GM08714 (cell line): ENCODE data around the gene ZDHHC3.

ENCODE experiments used
- H3K4me3 ChIP-seq: fragments of 200-500 bp; sonication (Bioruptor generic); 2 replicates; pipeline ENCODE4 v1.5.1; 2014; ENCODE audit warnings: mild to moderate bottlenecking, low read length, inconsistent platforms
- ZNF274 ChIP-seq: IDR thresholded peaks from 2 replicates; pipeline ENCODE4 v1.6.1; 2012; ENCODE audit warnings: mild to moderate bottlenecking, low read depth, low read length

The ZDHHC3 gene

DNA sequence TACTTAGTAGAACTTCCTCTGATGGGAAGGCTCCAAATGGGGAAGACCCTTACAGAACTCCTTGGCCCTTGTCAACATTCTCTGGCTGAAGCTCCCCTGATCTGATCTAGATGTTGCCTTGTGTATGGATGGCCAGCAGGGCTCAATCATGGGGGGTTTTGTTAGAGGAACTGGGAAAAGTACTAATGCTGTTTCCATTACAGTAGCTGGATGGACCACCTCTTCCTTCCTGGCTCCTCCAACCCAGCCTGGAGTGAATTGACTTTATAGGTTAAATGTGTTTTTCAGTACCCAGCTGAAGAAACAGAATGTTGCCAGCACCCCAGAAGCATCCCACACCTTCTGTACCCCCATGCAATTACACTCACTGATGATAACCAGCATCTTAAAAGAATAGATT is 27.4 kb upstream of the ZDHHC3 start:
- no peak for TF ChIP-seq ZNF274
- H3K4me3 ChIP-seq, result no peak overlapping the region

DNA sequence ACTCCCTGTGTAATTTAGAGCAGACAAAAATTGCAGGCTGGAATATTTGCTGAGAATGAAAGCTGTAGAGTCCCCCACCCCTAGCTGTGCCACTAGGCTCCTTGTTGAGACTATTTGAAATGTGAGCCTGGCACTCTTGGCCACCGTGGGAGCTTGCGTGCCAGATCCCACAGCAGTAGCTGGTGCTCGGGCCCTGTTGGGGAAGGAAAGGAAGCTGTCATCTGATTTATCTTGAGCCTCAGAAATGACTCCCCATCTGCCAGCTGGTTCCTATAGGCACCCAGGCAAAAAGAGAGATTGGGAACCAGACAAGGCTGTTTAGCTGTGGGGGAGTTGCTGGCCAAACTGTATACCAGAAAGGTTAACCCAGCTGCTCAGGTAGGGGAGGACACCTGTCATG is 26.7 kb upstream of the ZDHHC3 start:
- no peak for TF ChIP-seq ZNF274
- no peak overlapping the region for H3K4me3 ChIP-seq

DNA sequence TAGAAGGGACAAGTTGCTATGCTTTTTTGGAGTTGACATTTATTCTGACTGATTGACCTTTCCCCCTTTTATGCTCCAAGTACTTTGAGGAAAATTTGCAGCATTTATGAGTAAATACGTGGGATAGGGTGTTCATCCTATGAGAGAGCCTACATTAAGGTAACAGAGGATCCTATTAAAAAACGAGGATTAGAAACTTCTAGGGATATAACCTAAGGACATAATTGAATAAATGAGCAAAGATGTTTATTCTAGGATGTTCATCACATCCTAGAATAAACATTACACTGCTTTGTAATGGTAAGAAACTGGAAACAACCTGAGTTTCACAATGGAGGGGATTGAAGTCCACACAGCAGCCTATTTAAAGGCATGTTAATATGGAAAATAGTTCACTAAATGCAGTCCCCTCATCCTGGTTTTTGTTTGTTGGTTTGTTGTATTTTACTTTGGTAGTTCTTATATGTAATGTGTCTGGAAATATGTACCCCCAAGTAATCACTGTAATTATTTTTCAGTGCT is 26.2 kb upstream of the ZDHHC3 start:
- no peak overlapping the region for H3K4me3 ChIP-seq
- no peak for TF ChIP-seq ZNF274

DNA sequence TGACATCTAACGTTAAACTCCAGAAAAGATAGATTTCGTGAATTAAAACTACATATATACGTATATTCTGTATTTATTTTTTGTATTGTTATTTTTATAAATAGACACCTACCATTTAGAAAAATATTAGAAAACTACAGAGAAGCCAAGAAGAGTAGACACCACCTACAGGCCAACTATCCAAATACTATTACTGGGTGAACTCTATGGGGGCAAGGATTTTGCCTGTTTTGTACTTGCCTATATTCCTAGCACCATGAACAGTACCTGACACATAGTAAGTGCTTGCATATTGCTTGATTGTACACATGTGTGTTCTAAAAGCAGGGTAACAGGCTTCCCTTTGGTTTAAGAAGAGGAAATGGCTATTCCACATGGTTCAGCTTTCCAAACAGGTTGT is 25.8 kb upstream of the ZDHHC3 start:
- H3K4me3 ChIP-seq, result no peak overlapping the region
- TF ChIP-seq ZNF274, result no peak

DNA sequence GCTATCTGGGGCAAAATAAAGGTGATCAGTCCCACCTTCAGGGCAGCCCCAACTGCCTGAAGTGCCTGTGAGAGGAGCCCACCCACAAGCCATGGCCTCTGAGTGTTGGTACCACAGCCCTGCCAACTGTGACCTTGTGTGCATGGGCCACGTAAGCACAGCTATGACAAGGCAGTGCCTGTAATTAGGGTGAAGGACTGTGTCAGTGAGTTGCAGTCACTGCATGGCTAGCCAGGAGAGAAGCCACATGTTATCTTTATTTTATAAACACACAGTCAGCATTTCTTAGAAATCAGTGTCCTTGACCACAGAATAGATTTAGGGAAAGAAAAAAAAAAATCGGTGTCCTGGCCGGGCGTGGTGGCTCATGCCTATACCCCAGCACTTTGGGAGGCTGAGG is 24.8 kb upstream of the ZDHHC3 start:
- no peak overlapping the region for H3K4me3 ChIP-seq
- TF ChIP-seq ZNF274, result no peak

DNA sequence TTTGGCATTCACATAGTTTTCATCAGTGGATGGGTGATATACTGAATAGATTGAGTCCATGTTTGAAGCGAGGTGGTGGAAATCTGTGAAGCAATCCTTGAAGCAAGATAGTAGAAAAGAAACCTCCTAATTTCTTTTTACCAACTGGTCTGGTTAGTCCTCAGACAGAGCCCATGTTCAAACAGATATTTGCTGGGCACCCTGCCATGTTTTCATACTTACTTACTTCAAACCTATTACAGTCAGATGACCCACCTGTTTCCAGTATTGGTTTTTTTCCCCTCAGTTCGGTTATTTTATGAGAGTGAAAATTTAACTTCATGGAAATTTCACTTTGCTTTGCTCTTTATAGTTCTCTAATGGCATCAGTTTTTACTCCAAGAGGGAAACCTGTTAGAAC is 23.8 kb upstream of the ZDHHC3 start:
- TF ChIP-seq ZNF274, result no peak
- no peak overlapping the region for H3K4me3 ChIP-seq

DNA sequence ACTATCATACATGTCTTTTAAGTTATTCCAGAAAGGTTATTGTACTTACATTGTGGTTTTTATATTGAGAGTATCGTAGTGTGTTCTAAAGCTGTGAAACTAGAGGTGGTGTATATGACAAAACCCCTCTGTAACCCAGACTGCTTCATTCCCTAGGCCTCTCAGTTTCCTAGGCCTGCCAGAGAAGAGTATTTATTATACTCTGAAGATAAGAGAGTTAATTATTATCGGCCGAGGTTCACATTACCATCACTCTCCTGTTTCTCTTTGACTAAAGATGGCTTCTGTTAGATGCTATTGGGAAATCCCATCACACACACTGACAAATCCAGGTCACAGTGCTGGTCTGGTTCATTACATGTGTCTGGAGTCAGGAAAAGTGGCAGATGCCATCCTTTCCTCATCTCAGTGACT is 20.6 kb upstream of the ZDHHC3 start:
- TF ChIP-seq ZNF274, result no peak
- H3K4me3 ChIP-seq, result no peak overlapping the region

DNA sequence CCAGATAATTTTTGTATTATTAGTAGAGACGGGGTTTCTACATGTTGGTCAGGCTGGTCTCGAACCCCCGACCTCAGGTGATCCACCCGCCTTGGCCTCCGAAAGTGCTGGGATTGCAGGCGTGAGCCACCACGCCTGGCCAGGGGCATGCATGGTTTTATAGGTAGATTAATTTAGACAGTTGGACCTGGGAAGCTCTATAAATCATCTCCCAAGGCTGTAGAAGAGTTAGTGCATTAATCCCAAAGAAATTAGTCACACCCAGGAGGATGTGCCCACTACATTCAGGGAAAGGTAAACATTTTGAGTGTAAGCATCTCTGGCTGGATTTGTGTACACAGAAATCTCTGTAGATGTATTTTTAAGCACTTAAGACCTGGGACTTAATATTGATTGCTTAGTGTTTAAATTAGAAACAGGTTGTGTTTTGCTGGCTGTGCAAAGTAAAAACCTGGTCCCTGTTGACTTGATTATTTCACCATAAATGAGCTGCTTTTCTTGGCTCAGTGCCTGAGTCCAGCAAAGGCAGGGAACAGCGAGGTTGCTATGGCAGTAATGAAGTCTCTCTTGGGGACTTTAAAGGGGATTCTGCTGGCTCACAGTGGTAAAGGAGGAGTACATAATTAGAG is 19.3 kb upstream of the ZDHHC3 start:
- no peak overlapping the region for H3K4me3 ChIP-seq
- no peak for TF ChIP-seq ZNF274

DNA sequence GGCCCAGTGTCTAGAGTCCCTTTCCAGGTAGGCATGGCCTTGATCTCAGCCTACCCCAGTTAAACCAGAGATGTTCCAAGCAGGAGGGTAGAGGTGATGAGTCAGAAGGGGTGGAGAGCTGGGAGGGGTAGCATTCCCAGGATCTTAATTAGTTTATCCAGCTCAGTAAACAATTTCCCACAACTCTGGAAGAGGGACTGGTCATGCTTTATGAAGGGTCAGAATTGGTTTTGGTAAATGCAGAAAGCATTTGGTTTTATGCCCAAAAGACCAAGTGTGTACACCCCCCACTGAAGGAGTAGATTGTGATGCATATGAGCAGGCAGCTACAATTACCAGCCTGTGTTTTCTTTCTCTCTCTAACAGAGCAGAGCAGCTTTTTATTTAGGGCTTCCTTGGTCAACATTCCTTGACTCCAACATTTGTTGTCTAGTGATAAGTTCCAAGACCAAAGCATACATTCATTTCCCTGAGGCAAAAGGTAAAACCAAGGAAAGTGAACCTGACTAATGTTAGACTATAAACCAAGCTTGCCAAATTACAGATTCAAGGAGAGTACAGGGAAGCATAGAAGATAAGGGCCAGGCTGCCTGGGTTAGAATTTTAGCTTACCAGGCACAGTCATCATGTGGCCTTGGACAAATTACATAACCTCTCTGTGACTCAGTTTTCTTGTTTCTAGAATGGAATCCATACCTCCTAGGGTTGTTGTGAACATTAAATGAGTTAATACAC is 17.7 kb upstream of the ZDHHC3 start:
- no peak for TF ChIP-seq ZNF274
- no peak overlapping the region for H3K4me3 ChIP-seq

DNA sequence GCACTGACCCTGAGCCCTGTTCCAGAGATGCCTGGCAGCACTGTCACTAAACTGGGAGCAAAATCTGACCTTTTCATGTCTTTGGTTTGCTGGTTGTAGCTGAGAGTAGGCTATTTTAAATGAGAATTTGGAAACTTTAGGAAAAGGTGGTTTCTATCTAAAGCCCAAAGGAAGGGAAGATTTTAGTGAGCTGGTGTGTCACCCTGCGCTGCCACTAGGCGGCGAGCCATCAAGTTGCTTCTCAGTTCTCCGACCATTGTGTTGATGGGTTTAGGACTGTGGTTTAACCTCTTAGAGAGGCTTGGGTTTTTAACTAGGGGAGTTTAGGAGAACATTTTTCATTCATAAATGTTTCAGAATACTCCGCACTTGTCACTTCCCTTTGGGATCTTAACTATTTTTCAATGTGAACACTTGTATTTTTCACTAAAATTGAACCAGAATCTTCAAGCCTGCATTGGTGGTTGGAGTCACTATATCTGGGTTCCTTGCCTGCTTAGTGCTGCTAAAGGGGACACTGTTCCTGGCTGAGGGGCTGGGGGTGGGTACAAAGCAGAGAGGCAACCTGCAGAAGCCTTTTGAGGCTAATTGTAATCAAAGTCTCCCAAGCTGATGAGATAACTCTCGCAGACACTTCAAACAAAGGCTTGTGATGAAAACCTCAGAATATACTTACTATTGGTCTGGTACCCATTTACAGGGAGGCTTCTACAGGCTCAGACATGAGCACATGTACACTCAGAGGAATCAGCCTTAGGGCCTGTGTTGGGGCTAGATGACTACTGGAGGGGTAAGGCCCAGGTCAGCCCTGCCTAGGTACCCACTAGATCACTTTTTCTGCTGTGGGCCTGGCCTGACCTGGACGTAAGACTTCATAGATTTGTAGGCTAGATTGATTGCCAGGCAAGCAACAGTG is 16.8 kb upstream of the ZDHHC3 start:
- TF ChIP-seq ZNF274, result no peak
- H3K4me3 ChIP-seq, result no peak overlapping the region

DNA sequence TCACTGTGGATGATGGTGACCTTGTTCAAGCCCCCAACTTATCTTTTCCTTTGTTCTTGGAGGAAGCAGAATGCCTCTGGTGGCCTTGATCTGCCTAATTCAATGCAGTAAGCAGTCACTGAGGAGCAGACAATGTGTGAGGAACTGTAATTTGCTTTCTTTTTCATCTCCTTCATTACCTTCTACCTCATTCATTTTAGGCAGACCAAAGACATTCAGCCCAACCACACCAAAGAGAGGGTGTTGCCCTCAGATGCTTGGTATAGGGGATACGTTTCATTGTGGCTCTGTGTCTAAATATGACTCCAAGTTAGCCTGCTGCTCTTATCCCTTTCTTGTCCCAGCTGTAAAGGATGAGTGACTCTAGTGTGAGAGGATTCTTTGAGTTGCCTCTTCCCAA is 15.4 kb upstream of the ZDHHC3 start:
- H3K4me3 ChIP-seq, result no peak overlapping the region
- TF ChIP-seq ZNF274, result no peak

DNA sequence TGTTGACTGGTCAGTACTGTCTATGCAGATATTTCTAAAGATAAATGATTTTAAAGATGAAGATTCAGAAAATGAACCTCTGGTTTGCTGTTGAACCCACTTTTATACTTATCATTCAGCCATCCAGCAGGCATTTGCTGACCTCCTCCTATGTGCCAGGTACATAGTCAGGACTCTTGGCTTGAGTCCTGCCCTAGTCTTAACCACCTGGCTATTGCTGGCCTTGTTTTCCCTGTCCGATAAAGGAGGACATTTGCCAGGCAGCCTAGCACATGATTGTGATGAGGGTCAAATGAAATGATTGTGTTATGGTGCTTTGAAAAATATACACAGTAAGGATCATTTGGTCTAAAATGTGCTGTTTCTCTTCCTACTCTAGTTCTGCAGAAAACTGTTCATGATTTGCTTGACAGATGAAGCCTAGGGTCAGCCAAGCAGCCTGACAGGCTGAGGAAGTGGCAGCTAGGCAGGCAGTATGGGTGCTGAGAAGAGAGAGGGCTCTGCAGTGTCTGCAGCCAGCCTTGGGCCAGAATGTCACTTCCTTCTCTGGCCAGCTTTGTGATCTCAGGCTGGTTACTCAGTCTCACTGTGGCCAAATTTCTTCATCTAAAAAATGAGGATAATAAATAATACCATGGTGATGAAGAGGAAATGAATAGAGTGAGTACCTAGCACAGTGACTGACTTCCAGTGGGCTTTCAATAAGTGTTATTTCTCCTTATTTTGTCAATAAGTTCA is 13.8 kb upstream of the ZDHHC3 start:
- TF ChIP-seq ZNF274, result no peak

DNA sequence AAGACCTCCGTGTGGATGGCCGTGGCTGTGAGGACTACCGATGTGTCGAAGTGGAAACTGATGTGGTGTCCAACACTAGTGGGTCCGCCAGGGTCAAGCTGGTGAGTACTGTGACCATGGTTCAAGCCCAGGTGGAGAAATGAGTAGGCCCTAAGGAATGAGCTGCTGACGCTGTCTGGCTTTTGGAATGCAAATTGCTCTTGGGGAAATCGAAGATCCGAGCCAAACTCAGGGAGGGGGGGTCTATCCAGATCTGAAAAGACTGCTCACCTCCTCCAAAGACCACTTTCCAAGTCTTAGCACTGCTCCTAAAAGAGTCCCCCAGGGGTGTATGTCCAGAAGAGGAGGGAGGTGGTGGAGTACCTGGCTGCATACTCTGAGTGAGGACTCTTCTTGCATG is 13.2 kb upstream of the ZDHHC3 start:
- H3K4me3 ChIP-seq, result no peak overlapping the region
- TF ChIP-seq ZNF274, result no peak

More for the DNA sequence above, 13.8 kb upstream of the ZDHHC3 start:
- no peak overlapping the region for H3K4me3 ChIP-seq

DNA sequence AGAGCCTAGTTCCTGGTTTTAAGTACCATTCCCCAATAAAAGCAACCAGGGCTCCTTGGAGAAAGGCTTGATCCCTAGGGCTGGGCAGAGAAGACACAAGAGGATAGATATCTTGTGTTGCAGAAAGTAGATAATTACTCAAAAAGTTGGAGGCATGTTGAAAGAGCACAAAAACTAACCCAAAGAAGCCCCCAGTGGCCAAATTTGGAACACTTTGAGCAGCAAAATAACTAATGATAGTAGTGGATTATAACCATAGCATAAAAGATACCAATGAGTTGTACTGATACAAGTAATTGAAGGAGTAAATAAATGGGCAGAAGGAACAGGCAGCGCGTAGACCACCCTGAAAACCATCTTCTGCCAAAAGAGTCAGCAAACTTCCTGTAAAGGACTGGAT is 12.1 kb upstream of the ZDHHC3 start:
- TF ChIP-seq ZNF274, result no peak

More for the DNA sequence above, 12.1 kb upstream of the ZDHHC3 start:
- no peak overlapping the region for H3K4me3 ChIP-seq
